HG03342 (cell line): Measurements from ENCODE around the gene WWP2.
"Not testable (repeated sequence)": the region's sequence is repeated elsewhere in the genome, so short reads cannot be mapped to it uniquely, and the experiment has no call there.

Experiments used
- ATAC-seq: cut with Tn5 transposase; IDR thresholded peaks from one replicate; pipeline ENCODE4 v1.9.1; 2021; ENCODE audit warnings: mild to moderate bottlenecking, moderate library complexity; ENCODE audit not compliant: unreplicated experiment

Gene WWP2

GRCh38 chr16:69939821-69940585, 177.9 kb downstream of the WWP2 start:
- ATAC-seq: no peak

GRCh38 chr16:69940676-69941075, 178.5 kb downstream of the WWP2 start:
- no peak for ATAC-seq

- no peak for ATAC-seq
Observed at GRCh38 chr16:69941251-69942098, 179.3 kb downstream of the WWP2 start.

GRCh38 chr16:69942099-69942491, 180.0 kb downstream of the WWP2 start:
- no peak for ATAC-seq

GRCh38 chr16:69942627-69943170, 180.6 kb downstream of the WWP2 start:
- ATAC-seq: no peak

- not testable (repeated sequence) for ATAC-seq
Observed at GRCh38 chr16:69943241-69944036, 181.3 kb downstream of the WWP2 start.

- not testable (repeated sequence) for ATAC-seq
Observed at GRCh38 chr16:69950411-69950810, 188.3 kb downstream of the WWP2 start.

GRCh38 chr16:69951017-69951671, 189.0 kb downstream of the WWP2 start, which contains the start of gene CLEC18A:
CLEC18A (plus strand) TSS chr16:69951334; CDS start chr16:69951367, 33 bp downstream.
- ATAC-seq: not testable (repeated sequence)

GRCh38 chr16:69951672-69952031, 189.5 kb downstream of the WWP2 start:
- not testable (repeated sequence) for ATAC-seq

GRCh38 chr16:69952116-69952515, 190.0 kb downstream of the WWP2 start:
- not testable (repeated sequence) for ATAC-seq

- not testable (repeated sequence) for ATAC-seq
Observed at GRCh38 chr16:69952572-69953355, 190.6 kb downstream of the WWP2 start.

GRCh38 chr16:69954241-69954640, 192.1 kb downstream of the WWP2 start:
- not testable (repeated sequence) for ATAC-seq

GRCh38 chr16:69963312-69963711, 201.2 kb downstream of the WWP2 start:
- not testable (repeated sequence) for ATAC-seq

- not testable (repeated sequence) for ATAC-seq
Observed at GRCh38 chr16:69964960-69965660, 203.0 kb downstream of the WWP2 start.

GRCh38 chr16:69965661-69966054, 203.5 kb downstream of the WWP2 start:
- ATAC-seq: not testable (repeated sequence)

GRCh38 chr16:69967688-69968087, 205.6 kb downstream of the WWP2 start:
- not testable (repeated sequence) for ATAC-seq

GRCh38 chr16:69968125-69968524, 206.0 kb downstream of the WWP2 start:
- ATAC-seq: not testable (repeated sequence)

GRCh38 chr16:69969657-69970056, 207.5 kb downstream of the WWP2 start:
- ATAC-seq: not testable (repeated sequence)

- not testable (repeated sequence) for ATAC-seq
Observed at GRCh38 chr16:69972120-69972519, 210.0 kb downstream of the WWP2 start.
